NCI-H774 (cell line): Measurements from ENCODE around the gene PAX1.

Experiments used
- DNase-seq: peaks from one replicate; lab custom pipeline; 2025; lab: John Stamatoyannopoulos, UW

PAX1 gene

DNA sequence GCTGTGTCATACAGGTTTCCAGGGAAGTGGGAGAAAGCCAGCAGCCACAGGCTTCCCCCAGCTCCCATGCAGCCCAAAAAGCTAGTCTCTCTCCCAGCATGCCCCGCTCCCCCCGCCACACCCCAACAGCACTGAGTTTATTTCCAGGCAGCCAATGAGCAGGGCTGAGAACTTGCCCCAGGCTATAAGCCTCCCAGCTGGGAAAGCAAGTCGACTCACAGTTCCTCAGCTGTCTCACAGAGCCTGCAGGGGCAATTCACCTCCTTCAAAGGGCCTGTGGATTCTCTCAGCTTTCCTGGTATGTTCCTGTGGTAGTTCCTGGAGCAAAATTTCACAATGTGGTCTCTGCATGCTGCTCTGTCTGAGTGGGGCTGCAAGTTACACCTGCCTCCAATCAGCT is 34.2 kb downstream of the PAX1 start:
- no peak for DNase-seq

DNA sequence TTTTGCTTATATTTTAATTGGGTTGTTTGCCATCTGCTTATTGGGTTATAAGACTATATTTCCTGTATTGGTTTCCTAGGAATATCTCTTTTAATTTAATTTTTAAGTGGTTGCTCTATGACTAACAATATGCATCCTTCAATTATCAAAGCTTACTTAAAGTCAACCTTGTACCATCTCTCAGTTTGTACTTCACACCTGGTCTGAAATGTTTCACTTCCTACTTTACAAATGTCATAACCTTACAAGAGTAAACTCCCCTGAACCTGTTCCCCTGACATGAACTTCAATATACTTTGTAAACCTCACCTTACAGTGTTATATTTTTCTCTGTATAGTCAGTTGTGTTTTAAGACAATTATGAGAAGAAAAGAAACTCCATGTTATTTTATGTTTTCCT is 35.8 kb downstream of the PAX1 start:
- DNase-seq = no peak

GRCh38 chr20:21762646-21763045 is 57.2 kb downstream of the PAX1 start:
- DNase-seq = no peak

DNA sequence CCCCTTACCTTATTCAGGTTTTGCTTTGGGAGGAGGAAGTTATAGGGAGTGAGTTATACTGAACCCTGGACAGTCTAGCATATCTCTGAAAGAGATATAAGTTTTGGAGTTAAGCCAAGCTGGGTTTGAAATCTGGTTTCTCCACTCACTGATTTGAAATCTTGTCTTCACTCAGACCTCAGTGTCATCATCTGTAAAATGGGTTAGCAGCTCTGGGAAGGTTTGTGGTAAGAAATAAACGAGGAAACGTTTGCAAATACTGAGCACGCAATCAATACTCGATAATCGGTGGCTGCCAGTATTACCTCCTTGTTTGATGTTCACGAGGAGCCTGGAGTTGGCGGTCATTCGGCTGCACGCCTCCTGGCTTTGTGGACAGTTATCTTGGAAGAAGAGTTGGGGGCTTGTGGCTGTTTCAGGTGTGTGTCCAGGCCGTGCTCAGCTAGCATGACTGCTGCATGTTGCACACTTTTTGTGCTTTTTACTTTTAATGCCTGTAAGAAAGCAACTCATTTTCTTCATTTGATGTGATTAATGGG is 61.8 kb downstream of the PAX1 start:
- DNase-seq = no peak

- no peak for DNase-seq
Observed at GRCh38 chr20:21767739-21768223, 62.3 kb downstream of the PAX1 start.
